ENCODE measurements around the gene SNX9. TPM values are rescaled to one million over a fixed set of nuclear protein-coding genes. Genes with fewer than 3 reads are reported as not detected.

Gene SNX9
- total and polyA plus RNA-seq, 10 of the 15 experiments (the other 5 are each of a cell fraction or from before 2014, with no cell fraction given) = 0.03 to 2.0 (median 0.37) TPM

DNA sequence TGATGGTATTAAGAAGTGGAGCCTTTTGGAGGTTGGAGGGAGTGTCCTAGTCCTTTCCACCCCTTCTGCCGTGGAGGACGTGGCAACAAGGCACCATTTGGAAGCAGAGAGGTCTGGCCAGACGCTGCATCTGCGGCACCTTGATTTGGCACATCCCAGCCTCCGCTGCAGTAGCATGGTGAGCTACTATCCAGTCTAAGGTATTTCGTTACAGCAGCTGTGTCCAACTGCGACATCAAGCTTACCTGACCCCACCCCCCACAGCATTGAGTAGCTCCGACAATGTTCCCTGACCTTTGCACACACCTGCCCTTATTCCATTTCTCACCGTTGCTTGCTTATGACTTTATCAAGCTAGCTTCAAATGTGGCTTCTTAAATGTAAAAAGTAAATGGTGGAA, 128.8 kb downstream of the SNX9 start:
- WGBS (ENCODE audit: insufficient coverage, insufficient replicate concordance, low lambda C conversion rate, missing lambda C conversion rate) = 47% methylated on average over 9 of the region's 9 CpGs
- H3K27ac ChIP-seq (ENCODE audit: control insufficient read depth, insufficient read depth) = no peak overlapping the region
- RAD21 ChIA-PET (ENCODE audit: unreplicated experiment) = no interaction called here
- H3K27me3 ChIP-seq (replicated peaks in 1 of 2; ENCODE audit: control insufficient read depth in 2 of 2, insufficient read depth in 2 of 2, low read length in 1 of 2) = no peaks in the 10 kb centered on the region
- FAIRE-seq (no peak), DNase-seq (ENCODE audit: low read depth, low spot score) (no peak), ATAC-seq (no peak)
- POLR2A ChIA-PET = no interaction called here
- no peaks in the 10 kb centered on the region for H3K36me3 ChIP-seq (ENCODE audit: control insufficient read depth in 2 of 2, insufficient read depth in 2 of 2, low read length in 1 of 2)
- no peaks in the 10 kb centered on the region; the same call in 1 of the 2 replicates for H4K20me1 ChIP-seq (ENCODE audit: control insufficient read depth, insufficient read depth)
- H2AFZ ChIP-seq (ENCODE audit: control insufficient read depth, low read depth, low read length) = no peak overlapping the region
- intact Hi-C loops (cut with micrococcal nuclease; ENCODE audit: unreplicated experiment) = no loop called here
- SMC1A ChIA-PET (ENCODE audit: uncharacterized antibody, unreplicated experiment) = no interaction called here
- no peaks in the 10 kb centered on the region for H3K4me1 ChIP-seq (ENCODE audit: control insufficient read depth, insufficient read depth, low read length)
- H3K4me3 ChIP-seq = no peak overlapping the region
- no TSS peak for BruUV-seq (replicated peaks)
- H3K79me2 ChIP-seq (ENCODE audit: control insufficient read depth, insufficient read depth, low read length) = no peaks in the 10 kb centered on the region
- H3K9me3 ChIP-seq (replicated peaks; ENCODE audit: control insufficient read depth, insufficient read depth, low read length) = no peaks in the 10 kb centered on the region
- CTCF ChIA-PET = interaction anchor here (2.3 kb wide), 1 partner anchor 15 kb away, joined by 5 read pairs; no protein-coding TSS in a partner anchor
- no peak overlapping the region for H3K4me2 ChIP-seq (ENCODE audit: control insufficient read depth, insufficient read depth)
- in situ Hi-C loops (cut with MboI) = no loop called here
- H3K9ac ChIP-seq (ENCODE audit: control insufficient read depth, insufficient read depth, low read length) = no peak overlapping the region
- no peak for TF ChIP-seq CEBPB (IDR thresholded peaks at IDR 0.05; ENCODE audit: borderline replicate concordance in 1 of 2, low read depth in 2 of 2, low read length in 2 of 2)
- TF ChIP-seq RB1 (IDR thresholded peaks at IDR 0.05; ENCODE audit: borderline replicate concordance) = no peak
- TF ChIP-seq RELB (IDR thresholded peaks at IDR 0.05; ENCODE audit: low read depth) = no peak
- no peak for TF ChIP-seq BMI1 (IDR thresholded peaks at IDR 0.05; ENCODE audit: borderline replicate concordance)
- TF ChIP-seq SMAD5 (IDR thresholded peaks at IDR 0.05; ENCODE audit: low read depth) = no peak
- no peak for TF ChIP-seq TBL1XR1 (IDR thresholded peaks at IDR 0.05; ENCODE audit: low read depth, low read length)
- TF ChIP-seq TCF7 (IDR thresholded peaks at IDR 0.05; ENCODE audit: borderline replicate concordance) = no peak
- TF ChIP-seq, protein P1, sequence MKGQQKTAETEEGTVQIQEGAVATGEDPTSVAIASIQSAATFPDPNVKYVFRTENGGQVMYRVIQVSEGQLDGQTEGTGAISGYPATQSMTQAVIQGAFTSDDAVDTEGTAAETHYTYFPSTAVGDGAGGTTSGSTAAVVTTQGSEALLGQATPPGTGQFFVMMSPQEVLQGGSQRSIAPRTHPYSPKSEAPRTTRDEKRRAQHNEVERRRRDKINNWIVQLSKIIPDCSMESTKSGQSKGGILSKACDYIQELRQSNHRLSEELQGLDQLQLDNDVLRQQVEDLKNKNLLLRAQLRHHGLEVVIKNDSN (IDR thresholded peaks at IDR 0.05; ENCODE audit: borderline replicate concordance, extremely low read length, insufficient read depth, low read depth, low read length) = no peak
- TF ChIP-seq, protein P2, sequence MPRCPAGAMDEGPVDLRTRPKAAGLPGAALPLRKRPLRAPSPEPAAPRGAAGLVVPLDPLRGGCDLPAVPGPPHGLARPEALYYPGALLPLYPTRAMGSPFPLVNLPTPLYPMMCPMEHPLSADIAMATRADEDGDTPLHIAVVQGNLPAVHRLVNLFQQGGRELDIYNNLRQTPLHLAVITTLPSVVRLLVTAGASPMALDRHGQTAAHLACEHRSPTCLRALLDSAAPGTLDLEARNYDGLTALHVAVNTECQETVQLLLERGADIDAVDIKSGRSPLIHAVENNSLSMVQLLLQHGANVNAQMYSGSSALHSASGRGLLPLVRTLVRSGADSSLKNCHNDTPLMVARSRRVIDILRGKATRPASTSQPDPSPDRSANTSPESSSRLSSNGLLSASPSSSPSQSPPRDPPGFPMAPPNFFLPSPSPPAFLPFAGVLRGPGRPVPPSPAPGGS (IDR thresholded peaks at IDR 0.05; ENCODE audit: borderline replicate concordance, insufficient read depth, low read depth, low read length, poor library complexity, severe bottlenecking) = no peak
- TF ChIP-seq PML (IDR thresholded peaks at IDR 0.05; ENCODE audit: low read length) = no peak
- TF ChIP-seq MTA2 (IDR thresholded peaks at IDR 0.05; ENCODE audit: low read depth) = no peak
- TF ChIP-seq, protein P3, sequence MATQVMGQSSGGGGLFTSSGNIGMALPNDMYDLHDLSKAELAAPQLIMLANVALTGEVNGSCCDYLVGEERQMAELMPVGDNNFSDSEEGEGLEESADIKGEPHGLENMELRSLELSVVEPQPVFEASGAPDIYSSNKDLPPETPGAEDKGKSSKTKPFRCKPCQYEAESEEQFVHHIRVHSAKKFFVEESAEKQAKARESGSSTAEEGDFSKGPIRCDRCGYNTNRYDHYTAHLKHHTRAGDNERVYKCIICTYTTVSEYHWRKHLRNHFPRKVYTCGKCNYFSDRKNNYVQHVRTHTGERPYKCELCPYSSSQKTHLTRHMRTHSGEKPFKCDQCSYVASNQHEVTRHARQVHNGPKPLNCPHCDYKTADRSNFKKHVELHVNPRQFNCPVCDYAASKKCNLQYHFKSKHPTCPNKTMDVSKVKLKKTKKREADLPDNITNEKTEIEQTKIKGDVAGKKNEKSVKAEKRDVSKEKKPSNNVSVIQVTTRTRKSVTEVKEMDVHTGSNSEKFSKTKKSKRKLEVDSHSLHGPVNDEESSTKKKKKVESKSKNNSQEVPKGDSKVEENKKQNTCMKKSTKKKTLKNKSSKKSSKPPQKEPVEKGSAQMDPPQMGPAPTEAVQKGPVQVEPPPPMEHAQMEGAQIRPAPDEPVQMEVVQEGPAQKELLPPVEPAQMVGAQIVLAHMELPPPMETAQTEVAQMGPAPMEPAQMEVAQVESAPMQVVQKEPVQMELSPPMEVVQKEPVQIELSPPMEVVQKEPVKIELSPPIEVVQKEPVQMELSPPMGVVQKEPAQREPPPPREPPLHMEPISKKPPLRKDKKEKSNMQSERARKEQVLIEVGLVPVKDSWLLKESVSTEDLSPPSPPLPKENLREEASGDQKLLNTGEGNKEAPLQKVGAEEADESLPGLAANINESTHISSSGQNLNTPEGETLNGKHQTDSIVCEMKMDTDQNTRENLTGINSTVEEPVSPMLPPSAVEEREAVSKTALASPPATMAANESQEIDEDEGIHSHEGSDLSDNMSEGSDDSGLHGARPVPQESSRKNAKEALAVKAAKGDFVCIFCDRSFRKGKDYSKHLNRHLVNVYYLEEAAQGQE (IDR thresholded peaks at IDR 0.05; ENCODE audit: low read depth, low read length) = no peak
- no peak for TF ChIP-seq NFIC (IDR thresholded peaks at IDR 0.05; ENCODE audit: low read depth, low read length)
- no peak for TF ChIP-seq MYC (IDR thresholded peaks at IDR 0.05; ENCODE audit: insufficient read depth, insufficient read length, insufficient replicate concordance, low read length, severe bottlenecking)
- no peak for TF ChIP-seq CREM (IDR thresholded peaks at IDR 0.05; ENCODE audit: low read depth)
- TF ChIP-seq RUNX3 (IDR thresholded peaks at IDR 0.05; ENCODE audit: low read length) = no peak
- TF ChIP-seq MYB (IDR thresholded peaks at IDR 0.05; ENCODE audit: borderline replicate concordance, low read depth, low read length) = no peak
- no peak for TF ChIP-seq CHD2 (IDR thresholded peaks at IDR 0.05; ENCODE audit: borderline replicate concordance, low read depth, low read length)
